Islet precursor cell (in vitro differentiated cells): ENCODE measurements around the gene TRIO.
"Not testable (repeated sequence)": the region's sequence is repeated elsewhere in the genome, so short reads cannot be mapped to it uniquely, and the experiment has no call there.

Source experiments
- DNase-seq: peaks from one replicate; pipeline ENCODE4 v3.0.0-alpha.2; 2018

Gene TRIO

DNA sequence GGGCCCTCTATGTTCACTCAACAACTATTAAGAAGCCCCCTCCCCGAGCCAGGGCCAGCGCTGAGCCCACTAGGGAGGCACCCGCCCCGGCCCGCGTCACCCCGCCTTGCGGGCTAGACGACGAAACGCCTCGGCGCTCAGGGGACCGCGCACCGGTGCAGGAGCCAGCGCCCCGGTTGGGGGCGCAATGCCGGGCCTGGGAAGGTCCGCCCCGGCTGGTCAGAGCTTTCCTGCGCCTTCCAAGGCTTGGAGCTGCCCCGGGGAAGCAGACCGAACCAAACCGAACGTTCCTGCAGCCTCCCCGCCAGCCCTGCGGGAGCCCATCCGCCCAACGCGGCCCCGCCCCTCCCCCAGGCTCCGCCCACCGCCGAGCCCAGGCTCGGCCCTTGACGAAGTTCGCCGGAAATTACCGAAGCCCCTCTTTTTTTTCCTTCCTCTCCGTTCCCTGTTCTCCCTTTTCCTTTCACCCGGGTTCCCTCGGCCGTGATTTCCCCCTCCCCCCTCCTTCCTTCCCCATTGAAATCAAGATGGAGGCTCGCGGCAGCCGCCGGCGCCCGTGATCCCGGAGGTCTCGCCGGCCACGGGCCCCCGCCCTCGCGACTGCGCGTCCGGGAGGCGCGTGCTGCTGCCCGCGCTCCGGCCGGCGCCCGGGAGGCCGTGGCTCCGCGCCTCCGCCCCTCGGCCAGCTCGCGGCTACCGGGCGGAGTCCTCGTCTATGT is at the start of gene TRIO:
Gene TRIO, plus strand, starts transcription at position 516 of the 719 bp plus-strand sequence. CDS start 384 bp downstream, outside the sequence.
- DNase-seq: peak; percentile 97

GRCh38 chr5:14097380-14097779 is 45.8 kb upstream of the TRIO start:
- not testable (repeated sequence) for DNase-seq

- no peak for DNase-seq
Measured at GRCh38 chr5:14097998-14098471, 45.1 kb upstream of the TRIO start.

GRCh38 chr5:14100281-14100680 is 42.9 kb upstream of the TRIO start:
- DNase-seq: no peak

- peak; percentile 79 for DNase-seq
Measured at GRCh38 chr5:14101922-14102321, 41.2 kb upstream of the TRIO start.

- no peak for DNase-seq
Measured at GRCh38 chr5:14102666-14103065, 40.5 kb upstream of the TRIO start.

DNA sequence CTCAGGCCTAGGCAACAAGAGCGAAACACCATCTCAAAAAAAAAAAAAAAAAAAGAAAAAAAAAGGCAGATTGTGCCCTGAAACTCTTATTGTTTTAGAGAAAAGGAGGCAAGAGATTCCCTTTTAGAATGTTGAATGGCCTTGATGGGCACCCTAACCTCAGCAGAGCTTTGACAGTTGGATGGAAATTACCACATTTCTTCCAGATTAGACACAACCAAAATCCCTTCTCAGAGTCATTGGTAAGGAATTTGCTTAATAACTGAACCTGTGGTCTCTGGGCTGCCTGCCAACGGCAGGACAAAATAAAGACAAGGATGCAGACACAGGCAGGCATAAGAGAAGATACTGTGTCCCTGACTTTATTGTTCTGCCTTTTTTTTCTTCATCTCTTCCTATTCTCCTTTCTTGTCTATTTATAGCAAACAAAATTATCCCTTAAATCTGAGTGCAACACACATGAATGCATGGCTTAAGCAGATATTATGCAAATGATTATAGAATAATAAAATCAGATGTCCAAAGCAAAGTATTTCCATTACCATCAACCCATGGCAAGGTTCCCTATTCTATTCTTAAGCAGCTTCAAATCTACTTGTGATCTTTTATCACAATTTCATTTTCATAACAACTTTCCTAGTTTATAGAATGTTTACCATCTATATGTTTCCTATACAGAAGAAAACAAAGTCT is 37.3 kb upstream of the TRIO start:
- peak; percentile 78 for DNase-seq

DNA sequence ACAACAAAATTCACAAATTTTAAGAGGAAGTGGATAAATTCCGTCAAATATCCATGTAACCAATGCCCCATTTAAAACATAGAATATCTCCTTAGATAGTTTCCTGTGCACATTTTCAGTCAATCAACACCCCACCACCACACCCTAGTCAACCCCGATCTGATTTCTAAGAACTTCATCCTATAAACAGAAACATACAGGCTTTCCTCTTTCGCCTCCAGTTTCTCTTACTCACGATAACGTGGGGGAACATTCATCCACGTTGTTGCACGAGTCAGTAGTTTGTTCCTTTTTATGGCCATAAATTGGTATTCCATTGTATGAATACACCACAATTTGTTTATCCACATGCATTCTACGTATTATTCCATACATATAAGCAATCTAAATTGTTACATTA is 35.6 kb upstream of the TRIO start:
- DNase-seq: no peak

DNA sequence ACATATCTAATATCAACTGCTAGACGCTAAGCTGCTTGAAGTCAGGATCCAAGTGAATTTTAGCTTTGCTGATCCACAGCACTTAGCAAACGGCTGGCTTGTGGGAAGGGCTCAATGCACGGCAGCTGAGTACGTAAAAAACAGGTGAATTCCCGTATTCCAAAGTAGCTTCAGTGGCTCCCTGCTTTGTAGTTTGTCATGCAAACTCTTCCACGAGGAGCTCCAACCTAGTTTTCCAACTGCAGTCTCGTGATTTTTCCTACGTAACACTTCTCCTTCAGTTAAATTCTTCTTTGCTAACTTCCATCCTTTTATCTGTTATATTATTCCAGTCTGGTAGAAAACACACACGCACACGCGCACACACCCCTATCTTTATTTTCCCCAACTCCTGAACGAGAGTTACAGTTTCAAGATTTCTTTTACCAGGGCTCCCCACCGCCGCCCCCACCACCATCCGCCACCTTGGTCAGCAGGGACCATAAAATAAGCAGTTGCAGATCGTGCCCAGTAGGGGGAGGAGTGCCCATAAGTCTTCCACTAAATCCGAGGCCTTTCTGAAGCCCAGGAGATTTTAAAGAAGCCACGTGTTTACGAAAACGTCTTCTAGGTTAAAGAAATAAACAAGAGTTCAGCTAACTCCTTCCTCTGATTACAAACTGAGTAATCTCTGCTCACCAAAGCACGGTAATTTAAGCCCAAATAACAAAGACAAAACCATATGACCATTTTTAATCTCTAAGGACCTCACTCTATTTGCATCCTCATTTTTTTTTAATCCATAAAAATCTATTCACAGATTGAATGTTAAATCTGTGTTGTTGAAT is 34.8 kb upstream of the TRIO start:
- DNase-seq: peak; percentile 70

DNA sequence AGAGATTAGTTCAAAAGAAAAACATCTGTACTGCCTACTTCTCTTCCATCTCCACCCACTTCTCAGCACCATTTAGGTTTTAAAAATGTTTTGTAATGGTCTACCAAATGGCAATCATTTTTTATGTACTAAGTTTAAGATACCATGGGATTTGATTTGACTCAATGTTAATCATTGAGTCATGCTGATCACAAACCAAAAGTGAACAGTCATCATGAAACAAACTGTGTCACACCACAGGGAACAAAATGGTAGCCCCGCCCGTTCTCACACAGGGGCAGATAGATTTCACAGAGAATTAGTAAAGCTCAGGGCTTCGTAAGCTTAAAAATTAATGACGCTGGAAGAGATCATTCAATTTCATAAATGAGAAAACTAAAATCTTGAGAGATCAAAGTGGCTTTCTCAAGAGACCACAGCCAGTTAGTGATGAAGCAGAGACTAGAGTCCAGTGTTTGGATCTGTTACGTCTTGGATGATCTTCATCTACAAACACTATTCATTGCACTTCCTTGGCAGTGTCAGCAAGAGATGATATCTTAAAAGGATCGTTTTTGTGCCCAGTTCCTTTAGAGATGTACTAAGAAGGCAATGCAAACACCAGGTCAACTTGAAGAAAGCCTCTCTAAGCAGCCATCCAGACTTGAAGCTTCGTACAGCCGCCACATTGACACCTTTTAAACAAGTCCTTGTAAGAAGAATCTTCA is 33.9 kb upstream of the TRIO start:
- DNase-seq: no peak

DNA sequence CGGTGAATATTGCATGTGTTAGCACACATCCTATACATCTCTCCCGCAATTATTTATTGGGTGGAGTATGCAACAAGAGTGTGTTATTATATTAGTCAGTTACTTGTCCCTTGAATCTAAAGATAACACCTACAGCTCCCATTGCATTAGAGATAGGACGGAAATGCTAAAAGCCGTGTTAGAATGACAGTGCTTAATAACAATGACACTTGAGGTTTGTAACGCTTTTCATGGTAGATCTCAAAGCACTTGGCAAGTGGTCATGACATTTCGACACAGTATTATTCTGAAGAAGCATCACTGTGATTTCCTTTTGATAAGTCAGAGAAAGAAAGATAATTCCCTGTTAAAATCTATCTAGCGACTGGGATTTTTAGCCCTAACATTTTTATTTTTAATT is 33.4 kb upstream of the TRIO start:
- DNase-seq: no peak

GRCh38 chr5:14110196-14110595 is 32.9 kb upstream of the TRIO start:
- no peak for DNase-seq

- DNase-seq: no peak
Measured at GRCh38 chr5:14110680-14111079, 32.5 kb upstream of the TRIO start.

- no peak for DNase-seq
Measured at GRCh38 chr5:14112998-14113652, 30.0 kb upstream of the TRIO start.

DNA sequence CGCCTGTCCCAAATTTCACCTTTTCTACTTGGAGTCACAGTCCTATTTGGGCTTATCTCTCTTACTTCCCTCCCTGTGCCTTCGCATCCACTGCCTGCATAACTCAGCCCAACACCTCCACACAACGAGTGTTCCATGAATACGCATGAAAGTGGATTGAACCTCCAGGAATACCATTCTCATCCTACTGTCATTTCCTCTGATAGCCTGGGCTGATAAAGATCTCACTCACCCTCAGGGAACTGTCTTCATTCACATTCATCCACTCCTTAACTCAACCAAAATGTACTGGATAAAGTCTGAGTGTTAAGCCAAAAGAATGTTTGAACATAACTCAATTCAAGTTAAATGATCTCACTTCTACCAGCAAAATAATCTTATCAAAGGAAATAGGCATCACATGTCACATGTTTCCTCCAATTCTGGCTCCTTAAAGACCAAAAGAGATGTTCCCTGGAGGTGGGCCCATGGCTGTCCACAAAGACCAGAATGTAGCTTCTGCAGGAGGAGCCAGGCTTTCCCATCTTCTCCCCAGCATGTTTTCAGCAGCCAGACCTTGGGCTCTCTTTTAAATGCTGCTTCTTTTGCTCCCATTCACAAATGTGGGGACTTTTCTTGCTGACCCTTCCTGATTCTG is 28.4 kb upstream of the TRIO start:
- DNase-seq: no peak

DNA sequence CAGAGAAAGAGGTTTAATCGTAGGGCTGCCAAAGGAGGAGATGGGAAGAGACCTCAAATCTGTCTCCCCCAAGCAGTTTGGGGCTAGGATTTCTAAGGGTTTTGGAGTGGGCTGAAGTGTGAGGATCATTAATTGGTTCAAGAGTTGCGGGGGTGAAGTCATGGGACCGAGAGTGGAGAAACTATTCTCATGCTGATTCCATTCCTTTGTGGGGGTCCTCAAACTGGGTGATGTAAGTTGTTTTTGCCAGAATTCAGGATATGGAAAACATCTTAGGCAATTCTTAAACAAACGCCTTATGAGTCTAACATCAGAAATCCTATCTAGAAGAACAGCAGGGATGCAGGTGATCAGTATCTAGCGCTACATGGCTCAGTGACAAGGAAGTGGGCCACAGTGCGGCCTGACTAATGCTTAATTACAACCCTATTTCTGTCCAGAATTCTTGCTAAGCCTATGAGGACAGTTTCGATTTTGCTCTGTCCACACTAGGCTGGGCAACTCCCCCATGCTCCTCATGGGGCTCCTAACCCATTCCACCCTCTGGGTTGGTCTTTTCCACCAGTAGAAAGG is 27.7 kb upstream of the TRIO start:
- DNase-seq: no peak

- DNase-seq: peak; percentile 87
Measured at GRCh38 chr5:14118551-14119320, 24.4 kb upstream of the TRIO start.

DNA sequence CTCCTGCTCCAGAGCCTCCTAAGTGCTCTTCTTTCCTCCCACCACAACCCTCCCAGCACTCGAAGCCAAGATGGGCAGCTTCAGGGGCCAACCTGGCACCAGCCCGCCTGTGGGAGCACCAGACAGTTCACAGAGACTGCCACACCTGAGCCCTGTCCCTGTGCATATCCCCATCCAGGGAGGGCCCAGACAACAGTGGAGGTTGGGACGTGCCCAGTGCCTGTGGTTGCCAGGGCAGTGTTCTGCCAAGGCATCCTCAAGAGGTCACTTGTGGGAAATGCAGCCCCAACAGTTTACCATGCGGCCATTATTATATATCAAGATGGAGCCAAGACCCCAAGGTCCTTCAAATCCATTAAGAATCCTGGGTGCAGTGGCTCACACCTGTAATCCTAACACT is 23.0 kb upstream of the TRIO start:
- DNase-seq: no peak

DNA sequence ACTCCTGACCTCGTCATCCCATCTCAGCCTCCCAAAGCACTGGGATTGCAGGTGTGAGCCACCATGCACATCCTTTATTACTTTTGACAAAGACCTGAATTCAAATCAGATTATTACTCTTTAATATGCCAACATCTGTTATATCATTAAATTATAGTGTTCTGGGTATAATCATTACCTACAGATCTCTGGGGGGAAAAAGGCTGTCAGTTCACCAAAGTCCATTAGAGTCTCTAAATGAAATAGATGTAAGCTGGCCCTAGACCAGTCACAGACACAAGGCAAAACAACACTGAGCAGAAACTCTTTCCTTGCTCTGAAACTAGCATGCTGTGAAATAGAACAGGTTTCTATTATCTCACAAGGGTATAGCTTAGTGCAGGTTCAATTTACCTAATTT is 21.6 kb upstream of the TRIO start:
- no peak for DNase-seq

- peak; percentile 10 for DNase-seq
Measured at GRCh38 chr5:14122089-14122488, 21.1 kb upstream of the TRIO start.

DNA sequence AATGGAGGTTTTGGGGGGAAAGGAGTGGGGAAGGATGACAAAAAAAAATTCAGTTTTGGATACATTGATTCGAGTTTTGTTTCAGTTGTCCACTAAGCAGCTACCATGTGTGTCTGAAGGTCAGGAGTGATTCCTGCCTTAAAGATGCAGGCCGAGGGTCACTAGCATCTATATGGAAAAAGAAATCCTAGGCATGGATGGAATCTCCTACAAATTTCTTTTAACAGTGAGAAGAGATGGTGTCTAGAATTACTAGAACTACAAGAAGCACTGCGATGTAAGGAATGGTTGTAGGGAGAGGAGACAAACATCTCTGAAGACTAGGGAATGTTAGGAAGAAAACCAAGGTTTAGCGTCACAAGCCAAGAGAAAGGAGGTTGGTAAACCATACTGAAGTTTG is 19.6 kb upstream of the TRIO start:
- DNase-seq: peak; percentile 12
